SK-N-MC (cell line): ENCODE data around the gene NAA10.

Experiments used
- DNase-seq: peaks from one replicate; pipeline ENCODE4 v3.0.0-alpha.2; 2011; ENCODE audit warnings: low read depth, low spot score
- H3K27ac ChIP-seq: fragments of 200-600 bp; sonication (generic); 2 replicates; pipeline ENCODE4 v1.5.1; 2016; ENCODE audit warnings: mixed run types
- H3K36me3 ChIP-seq: fragments of 200-600 bp; sonication (generic); 2 replicates; pipeline ENCODE4 v1.6.1; 2017; ENCODE audit warnings: antibody characterized with exemption, low read length, mixed read lengths; ENCODE audit not compliant: insufficient read depth
- H3K4me3 ChIP-seq: fragments of 200-600 bp; sonication (generic); 2 replicates; pipeline ENCODE4 v1.5.1; 2016
- H3K9ac ChIP-seq: fragments of 200-600 bp; sonication (generic); 2 replicates; pipeline ENCODE4 v1.8.0; 2017; ENCODE audit warnings: mixed run types, mixed read lengths; ENCODE audit not compliant: insufficient read length
- H3K9me3 ChIP-seq: fragments of 200-600 bp; sonication (generic); 2 replicates; pipeline ENCODE4 v1.6.1; 2017; ENCODE audit warnings: low read depth, mild to moderate bottlenecking, antibody characterized with exemption, low read length, moderate library complexity, mixed read lengths
- EZH2 ChIP-seq: fragments of 200-600 bp; sonication (generic); IDR thresholded peaks from one replicate; pipeline ENCODE4 v1.6.1; 2017; ENCODE audit warnings: antibody characterized with exemption
- FOXP2 ChIP-seq: optimal IDR thresholded peaks from 2 replicates; pipeline ENCODE3; 2011; ENCODE audit warnings: mild to moderate bottlenecking, moderate library complexity; ENCODE audit not compliant: insufficient read depth; ENCODE audit errors: extremely low read length, control extremely low read depth
- POLR2AphosphoS5 ChIP-seq: IDR thresholded peaks from 2 replicates; pipeline ENCODE4 v1.6.1; 2012; ENCODE audit warnings: mild to moderate bottlenecking, low read depth, low read length, borderline replicate concordance

NAA10 gene

GRCh38 chrX:153960077-153960476, 25.2 kb upstream of the NAA10 start:
- no peak overlapping the region for H3K9ac ChIP-seq
- H3K9me3 ChIP-seq: no peaks in the 10 kb centered on the region
- no peak for TF ChIP-seq POLR2AphosphoS5
- TF ChIP-seq EZH2: no peak
- no peak for TF ChIP-seq FOXP2
- no peak overlapping the region for H3K4me3 ChIP-seq
- DNase-seq: no peak
- peaks cover 81% of the 10 kb centered on the region; the same call in 1 of the 2 replicates for H3K36me3 ChIP-seq
- H3K27ac ChIP-seq: no peak overlapping the region

- Histone ChIP-seq H3K27ac (no peak overlapping the region), H3K4me3 (no peak overlapping the region), H3K9ac (no peak overlapping the region), H3K9me3 (no peaks in the 10 kb centered on the region), H3K36me3 (peaks cover 81% of the 10 kb centered on the region; the same call in 1 of the 2 replicates)
- TF ChIP-seq POLR2AphosphoS5 (no peak), FOXP2 (no peak), EZH2 (no peak)
- no peak for DNase-seq
Measured at GRCh38 chrX:153959649-153960048, 24.8 kb upstream of the NAA10 start.

- Histone ChIP-seq H3K27ac (no peak overlapping the region), H3K36me3 (peaks cover 80% of the 10 kb centered on the region; the same call in 1 of the 2 replicates), H3K4me3 (no peak overlapping the region), H3K9ac (no peak overlapping the region), H3K9me3 (no peaks in the 10 kb centered on the region)
- no peak for DNase-seq
- TF ChIP-seq POLR2AphosphoS5: no peak
- no peak for TF ChIP-seq EZH2
- no peak for TF ChIP-seq FOXP2
Measured at GRCh38 chrX:153958605-153959004, 23.8 kb upstream of the NAA10 start.

- H3K27ac ChIP-seq: no peak overlapping the region
- DNase-seq: no peak
- no peak overlapping the region for H3K9ac ChIP-seq
- TF ChIP-seq POLR2AphosphoS5 (no peak), FOXP2 (no peak), EZH2 (no peak)
- H3K36me3 ChIP-seq: peaks cover 82% of the 10 kb centered on the region
- H3K4me3 ChIP-seq: no peak overlapping the region
- no peaks in the 10 kb centered on the region for H3K9me3 ChIP-seq
Measured at GRCh38 chrX:153957224-153957623, 22.4 kb upstream of the NAA10 start.

GRCh38 chrX:153956044-153956907, 21.4 kb upstream of the NAA10 start:
- Histone ChIP-seq H3K27ac (no peak overlapping the region), H3K36me3 (peaks cover 82% of the 10 kb centered on the region), H3K4me3 (no peak overlapping the region), H3K9me3 (no peaks in the 10 kb centered on the region), H3K9ac (no peak overlapping the region)
- no peak for DNase-seq
- TF ChIP-seq EZH2 (no peak), POLR2AphosphoS5 (no peak), FOXP2 (no peak)

GRCh38 chrX:153955228-153955732, 20.4 kb upstream of the NAA10 start:
- no peak for DNase-seq
- no peak overlapping the region for H3K4me3 ChIP-seq
- H3K9ac ChIP-seq: no peak overlapping the region
- H3K27ac ChIP-seq: no peak overlapping the region
- no peak for TF ChIP-seq FOXP2
- no peak for TF ChIP-seq EZH2
- TF ChIP-seq POLR2AphosphoS5: no peak
- peaks cover 84% of the 10 kb centered on the region for H3K36me3 ChIP-seq
- no peaks in the 10 kb centered on the region for H3K9me3 ChIP-seq

GRCh38 chrX:153954558-153955227, 19.9 kb upstream of the NAA10 start:
- DNase-seq: no peak
- Histone ChIP-seq H3K4me3 (no peak overlapping the region), H3K36me3 (peaks cover 85% of the 10 kb centered on the region), H3K9me3 (no peaks in the 10 kb centered on the region), H3K9ac (no peak overlapping the region), H3K27ac (no peak overlapping the region)
- TF ChIP-seq EZH2: no peak
- no peak for TF ChIP-seq FOXP2
- no peak for TF ChIP-seq POLR2AphosphoS5

GRCh38 chrX:153953892-153954557, 19.2 kb upstream of the NAA10 start:
- Histone ChIP-seq H3K4me3 (no peak overlapping the region), H3K9ac (no peak overlapping the region), H3K9me3 (no peaks in the 10 kb centered on the region), H3K36me3 (peaks cover 83% of the 10 kb centered on the region), H3K27ac (no peak overlapping the region)
- DNase-seq: no peak
- TF ChIP-seq EZH2 (no peak), FOXP2 (no peak), POLR2AphosphoS5 (no peak)
